BJ (cell line): ENCODE data around the gene SF3B2. TPM values are rescaled to one million over a fixed set of nuclear protein-coding genes. Genes with fewer than 3 reads are reported as not detected.

Experiments used
- CTCF ChIA-PET: fragments of 350-600 bp; formaldehyde crosslinking; extraction: SDS; loops from one replicate; lab custom pipeline; 2021; ENCODE audit warnings: antibody characterized with exemption, inconsistent platforms; lab: Yijun Ruan, JAX
- POLR2A ChIA-PET: fragments of 300-600 bp; sonication (Branson Sonifier 250); formaldehyde crosslinking; extraction: SDS; loops from one replicate; lab custom pipeline; 2021; ENCODE audit warnings: antibody characterized with exemption; lab: Charles Lee
- DNase-seq: peaks from one replicate; pipeline ENCODE4 v3.0.0-alpha.2; 2011; ENCODE audit warnings: low read depth
- H3K27me3 ChIP-seq: 2 replicates; pipeline ENCODE4 v1.6.0; 2011; ENCODE audit warnings: low read length; ENCODE audit not compliant: control insufficient read depth, insufficient read depth
- H3K36me3 ChIP-seq: 2 replicates; pipeline ENCODE4 v1.5.1; 2011; ENCODE audit warnings: low read length; ENCODE audit not compliant: control insufficient read depth, insufficient read depth
- H3K4me3 ChIP-seq: 2 replicates; pipeline ENCODE4 v1.5.1; 2011; ENCODE audit warnings: low read depth, mild to moderate bottlenecking, control low read depth, low read length
- polyA plus RNA-seq: library from polyadenylated mRNA; depleted of rRNA; stranded (reverse); fragments of >200 nt; gene quantifications from 2 replicates; pipeline ENCODE4 v1.2.3, GENCODE V29; 2011
- TF ChIP-seq, protein P1 (sequence below): IDR thresholded peaks from 2 replicates; pipeline ENCODE4 v1.5.1; 2011; ENCODE audit warnings: low read depth, mild to moderate bottlenecking, control low read depth, inconsistent platforms, low read length, moderate library complexity; ENCODE audit not compliant: insufficient read depth

SF3B2 gene
- polyA plus RNA-seq, 1 experiment = 82.7 TPM

DNA sequence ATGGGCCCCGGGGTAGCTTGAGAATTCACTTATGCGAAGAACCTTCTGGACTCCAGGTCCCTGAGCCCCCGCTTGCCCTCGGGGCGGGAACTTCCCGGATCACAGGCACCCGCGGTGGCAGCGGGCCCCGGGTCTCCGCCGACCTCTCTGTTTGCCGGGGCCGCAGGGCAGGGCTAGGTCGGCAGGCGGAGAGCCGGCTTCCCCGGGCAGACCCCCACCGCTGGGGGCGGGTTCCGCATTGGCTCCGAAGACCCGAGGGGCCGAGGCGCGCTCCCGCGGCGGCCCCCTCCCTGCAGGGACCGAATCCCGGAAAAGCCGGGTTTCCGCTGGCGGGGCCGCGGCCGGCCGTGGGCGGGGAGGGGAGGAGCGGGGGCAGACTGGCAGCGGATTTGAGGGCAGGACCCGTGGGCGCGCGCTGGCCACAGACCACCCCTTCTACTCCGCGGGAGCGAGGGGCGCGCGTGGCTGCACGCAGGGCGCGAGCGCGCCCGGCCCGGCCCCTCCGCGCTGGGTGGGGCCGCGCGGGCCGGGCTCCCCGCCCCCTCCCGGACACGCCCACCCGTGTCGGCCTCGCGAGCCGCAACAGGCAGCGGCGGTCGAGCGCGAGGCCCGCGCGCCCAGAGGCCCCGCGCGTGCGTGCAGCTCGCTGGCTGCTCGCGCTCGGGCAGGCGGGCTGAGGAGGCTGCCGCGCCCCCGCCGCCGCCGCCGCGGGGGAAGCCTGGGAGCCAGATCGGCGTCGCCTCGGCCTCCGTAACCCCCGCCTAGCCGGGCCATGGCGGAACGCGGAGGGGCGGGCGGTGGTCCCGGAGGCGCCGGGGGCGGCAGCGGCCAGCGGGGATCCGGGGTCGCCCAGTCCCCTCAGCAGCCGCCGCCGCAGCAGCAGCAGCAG is 17.8 kb downstream of the SF3B2 start, which contains the start of gene PACS1:
TSS of gene PACS1 (plus strand) at position 558 of the 889 bp plus-strand sequence. CDS start at position 773, 215 bp downstream.
- ChIA-PET CTCF (interaction anchor here (0.7 to 5.2 kb wide), 12 partner anchors 9 to 290 kb away, joined by 3 to 125 read pairs (median 8); partner anchors contain the start of gene SF3B2), POLR2A (interaction anchor here (0.7 kb wide), 1 partner anchor 195 kb away, joined by 3 read pairs; no protein-coding TSS in a partner anchor)
- Histone ChIP-seq H3K4me3 (peak within 1 kb of the TSS; percentile 84), H3K27me3 (no peaks in the 10 kb centered on the region), H3K36me3 (peaks cover 24% of the 10 kb centered on the region)
- peak; percentile 26 for DNase-seq
- TF ChIP-seq, protein P1, sequence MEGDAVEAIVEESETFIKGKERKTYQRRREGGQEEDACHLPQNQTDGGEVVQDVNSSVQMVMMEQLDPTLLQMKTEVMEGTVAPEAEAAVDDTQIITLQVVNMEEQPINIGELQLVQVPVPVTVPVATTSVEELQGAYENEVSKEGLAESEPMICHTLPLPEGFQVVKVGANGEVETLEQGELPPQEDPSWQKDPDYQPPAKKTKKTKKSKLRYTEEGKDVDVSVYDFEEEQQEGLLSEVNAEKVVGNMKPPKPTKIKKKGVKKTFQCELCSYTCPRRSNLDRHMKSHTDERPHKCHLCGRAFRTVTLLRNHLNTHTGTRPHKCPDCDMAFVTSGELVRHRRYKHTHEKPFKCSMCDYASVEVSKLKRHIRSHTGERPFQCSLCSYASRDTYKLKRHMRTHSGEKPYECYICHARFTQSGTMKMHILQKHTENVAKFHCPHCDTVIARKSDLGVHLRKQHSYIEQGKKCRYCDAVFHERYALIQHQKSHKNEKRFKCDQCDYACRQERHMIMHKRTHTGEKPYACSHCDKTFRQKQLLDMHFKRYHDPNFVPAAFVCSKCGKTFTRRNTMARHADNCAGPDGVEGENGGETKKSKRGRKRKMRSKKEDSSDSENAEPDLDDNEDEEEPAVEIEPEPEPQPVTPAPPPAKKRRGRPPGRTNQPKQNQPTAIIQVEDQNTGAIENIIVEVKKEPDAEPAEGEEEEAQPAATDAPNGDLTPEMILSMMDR = no peak

DNA sequence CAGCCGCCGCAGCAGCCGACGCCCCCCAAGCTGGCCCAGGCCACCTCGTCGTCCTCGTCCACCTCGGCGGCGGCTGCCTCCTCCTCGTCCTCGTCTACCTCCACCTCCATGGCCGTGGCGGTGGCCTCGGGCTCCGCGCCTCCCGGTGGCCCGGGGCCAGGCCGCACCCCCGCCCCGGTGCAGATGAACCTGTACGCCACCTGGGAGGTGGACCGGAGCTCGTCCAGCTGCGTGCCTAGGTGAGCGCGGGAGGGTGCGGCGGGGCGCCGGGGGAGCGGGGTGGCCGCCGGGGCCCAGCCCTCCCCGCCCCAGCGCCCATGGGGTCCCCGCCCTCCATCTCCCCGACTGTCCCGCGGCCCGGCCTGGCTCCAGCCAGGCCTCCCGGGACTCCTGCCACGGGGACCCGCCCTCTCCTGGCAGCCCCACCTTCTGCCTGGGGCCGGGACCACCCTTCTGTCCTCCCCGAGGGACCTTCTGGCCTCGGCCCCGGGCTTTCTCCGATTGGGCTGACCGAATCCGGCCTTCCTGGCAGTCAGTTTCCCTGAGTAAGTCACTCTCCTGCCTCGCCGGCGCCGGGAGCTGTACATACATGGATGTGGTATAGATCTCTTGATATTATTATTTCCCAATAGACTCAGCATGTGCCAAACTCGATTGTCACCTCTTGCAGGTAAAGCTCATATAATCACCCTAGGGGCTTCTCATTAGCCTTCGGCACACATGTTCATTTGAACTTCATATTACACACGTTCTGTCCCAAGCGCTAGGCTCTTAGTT is 18.6 kb downstream of the SF3B2 start:
- peak overlapping the region; percentile 84 for H3K4me3 ChIP-seq
- TF ChIP-seq, protein P1 = no peak
- CTCF ChIA-PET = interaction anchor here (0.8 to 5.2 kb wide), 9 partner anchors 9 to 155 kb away, joined by 3 to 125 read pairs (median 7); partner anchors contain the start of gene SF3B2
- POLR2A ChIA-PET = no interaction called here
- H3K27me3 ChIP-seq = no peaks in the 10 kb centered on the region
- no peak for DNase-seq
- peaks cover 23% of the 10 kb centered on the region for H3K36me3 ChIP-seq

DNA sequence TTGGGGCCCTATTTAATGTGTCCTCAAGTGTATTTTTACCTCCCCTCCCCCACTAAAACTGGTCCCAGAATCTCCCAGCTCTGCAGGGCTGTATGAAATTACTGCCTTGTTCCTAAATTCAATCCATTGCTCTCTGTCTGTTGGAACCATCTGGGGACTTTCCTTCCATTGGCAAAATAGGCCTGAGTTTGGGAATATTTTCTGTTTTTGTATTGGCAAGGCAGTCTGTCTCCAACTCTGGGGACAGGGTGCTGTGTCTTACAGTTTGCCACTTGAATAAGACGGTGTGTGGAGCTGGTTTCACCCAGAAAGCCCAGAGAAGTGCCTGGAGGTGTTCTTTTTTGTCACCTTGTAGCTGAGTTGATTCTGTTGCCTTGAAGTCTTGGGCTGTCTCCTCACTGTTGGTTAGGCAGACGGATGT is 19.2 kb downstream of the SF3B2 start:
- TF ChIP-seq, protein P1 = no peak
- no peak for DNase-seq
- peaks cover 23% of the 10 kb centered on the region for H3K36me3 ChIP-seq
- CTCF ChIA-PET = interaction anchor here (0.8 to 5.2 kb wide), 7 partner anchors 8 to 154 kb away, joined by 3 to 125 read pairs (median 7); partner anchors contain the start of gene SF3B2
- peak overlapping the region; percentile 84 for H3K4me3 ChIP-seq
- no peaks in the 10 kb centered on the region for H3K27me3 ChIP-seq
- POLR2A ChIA-PET = no interaction called here

DNA sequence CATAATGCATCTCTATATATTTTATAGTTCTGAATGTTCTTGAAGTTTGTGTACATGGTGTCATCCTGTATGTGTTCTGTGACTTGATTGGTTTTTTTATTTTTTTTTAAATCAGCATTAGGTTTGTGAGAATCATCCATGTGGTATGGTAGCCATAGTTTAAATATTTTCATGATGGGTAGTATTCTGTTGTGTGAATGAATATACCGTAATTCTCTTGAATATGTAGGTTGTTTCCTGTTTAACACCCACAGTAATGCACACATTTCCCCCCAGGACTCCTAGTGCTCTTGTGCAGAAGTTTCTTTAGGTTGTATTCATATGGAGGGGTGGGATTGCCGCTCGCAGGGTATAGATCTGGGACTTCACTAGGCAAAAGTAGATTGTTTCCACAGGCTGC is 19.9 kb downstream of the SF3B2 start:
- peaks cover 17% of the 10 kb centered on the region for H3K36me3 ChIP-seq
- POLR2A ChIA-PET = no interaction called here
- peak overlapping the region; percentile 84 for H3K4me3 ChIP-seq
- H3K27me3 ChIP-seq = no peaks in the 10 kb centered on the region
- TF ChIP-seq, protein P1 = no peak
- no peak for DNase-seq
- CTCF ChIA-PET = interaction anchor here (1.7 to 2.2 kb wide), 2 partner anchors 9 to 27 kb away, joined by 7 to 9 read pairs; no protein-coding TSS in a partner anchor
